HG02852 (cell line): ENCODE measurements around the gene SLAIN1.
"Not testable (repeated sequence)": the region's sequence is repeated elsewhere in the genome, so short reads cannot be mapped to it uniquely, and the experiment has no call there.

Source experiments
- ATAC-seq: cut with Tn5 transposase; IDR thresholded peaks from one replicate; pipeline ENCODE4 v1.9.1; 2021; ENCODE audit warnings: mild to moderate bottlenecking, moderate library complexity; ENCODE audit not compliant: unreplicated experiment

SLAIN1 gene

GRCh38 chr13:77697217-77698103 lies at the start of gene SLAIN1:
SLAIN1 (plus strand) TSS chr13:77697687; CDS start chr13:77697914, 227 bp downstream.
- peak; percentile 72 for ATAC-seq

- no peak for ATAC-seq
These were observed 47.1 kb upstream of the SLAIN1 start for GRCh38 chr13:77650409-77650808.

DNA sequence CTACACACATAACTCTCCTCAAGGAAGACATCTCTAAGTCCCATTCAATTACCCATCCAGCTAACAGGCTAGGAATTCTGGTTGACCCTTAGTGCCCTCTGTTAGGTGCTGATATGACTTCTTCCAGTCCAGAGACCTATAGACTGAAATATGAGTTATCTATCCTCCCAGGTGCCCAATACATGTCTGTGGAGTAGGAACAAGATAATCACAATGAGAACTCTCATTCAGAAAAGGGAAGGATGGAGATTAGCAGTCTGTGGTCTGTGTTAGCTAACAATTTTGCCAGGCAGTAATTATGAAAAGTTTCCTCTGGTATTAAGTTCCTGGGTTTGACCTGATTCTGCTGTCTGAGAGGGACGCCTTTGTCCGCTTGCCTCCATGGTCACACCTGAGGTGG lies 44.2 kb upstream of the SLAIN1 start:
- no peak for ATAC-seq

DNA sequence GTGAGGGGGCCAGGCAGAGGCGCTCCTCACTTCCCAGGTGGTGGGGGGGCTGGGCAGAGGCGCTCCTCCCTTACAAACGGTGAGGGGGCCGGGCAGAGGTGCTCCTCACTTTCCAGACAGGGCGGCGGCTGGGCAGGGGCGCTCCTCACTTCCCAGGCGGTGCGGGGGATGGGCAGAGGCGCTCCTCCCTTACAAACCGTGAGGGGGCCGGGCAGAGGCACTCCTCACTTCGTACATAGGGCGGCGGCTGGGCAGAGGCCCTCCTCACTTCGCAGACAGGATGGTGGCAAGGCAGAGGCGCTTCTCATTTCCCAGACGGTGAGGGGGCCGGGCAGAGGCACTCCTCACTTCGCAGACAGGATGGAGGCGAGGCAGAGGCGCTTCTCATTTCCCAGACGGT lies 37.5 kb upstream of the SLAIN1 start:
- not testable (repeated sequence) for ATAC-seq

GRCh38 chr13:77660841-77661250 lies 36.6 kb upstream of the SLAIN1 start:
- no peak for ATAC-seq

GRCh38 chr13:77662301-77662700 lies 35.2 kb upstream of the SLAIN1 start:
- ATAC-seq, result not testable (repeated sequence)

DNA sequence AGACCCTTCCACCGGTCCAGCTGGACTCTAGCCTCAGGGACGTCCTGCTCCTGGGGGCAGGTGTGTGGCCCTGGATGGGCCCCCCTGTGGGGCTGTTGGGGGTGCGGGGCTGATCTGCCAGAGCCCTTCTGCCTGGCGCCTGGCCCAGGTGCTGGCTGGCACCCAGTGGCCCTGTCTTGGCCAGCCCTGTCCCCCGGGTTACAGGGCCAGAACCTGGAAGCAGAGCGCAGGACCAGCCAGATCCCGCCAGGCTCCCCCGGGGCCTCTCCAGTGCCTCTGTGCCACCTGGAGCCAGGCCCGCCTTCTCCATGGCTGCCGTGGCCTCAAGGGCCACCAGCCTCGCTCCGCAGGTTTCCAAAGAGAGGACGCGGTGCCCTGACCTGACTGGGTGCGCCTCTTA lies 34.7 kb upstream of the SLAIN1 start:
- not testable (repeated sequence) for ATAC-seq

DNA sequence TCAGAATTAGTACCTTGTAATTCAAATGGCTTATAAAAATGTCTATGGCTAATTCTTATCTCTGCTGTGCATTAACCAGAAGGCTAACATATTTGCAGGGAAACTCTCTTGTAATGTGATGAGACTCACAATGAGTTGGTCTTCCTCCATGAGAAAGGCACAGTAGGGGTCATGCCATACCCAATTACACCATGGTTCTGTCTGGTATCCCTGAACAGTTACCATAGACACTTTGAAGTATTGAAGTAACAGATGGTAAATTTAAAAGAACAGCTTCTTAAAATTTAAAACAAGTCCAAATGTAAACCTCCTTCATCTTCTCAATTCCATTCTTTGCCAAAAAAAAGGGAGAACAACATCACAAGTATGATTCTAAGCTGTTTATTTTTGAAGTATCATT lies 22.6 kb upstream of the SLAIN1 start:
- no peak for ATAC-seq

GRCh38 chr13:77678691-77679235 lies 18.7 kb upstream of the SLAIN1 start:
- no peak for ATAC-seq

GRCh38 chr13:77687799-77688198 lies 9.7 kb upstream of the SLAIN1 start:
- no peak for ATAC-seq

DNA sequence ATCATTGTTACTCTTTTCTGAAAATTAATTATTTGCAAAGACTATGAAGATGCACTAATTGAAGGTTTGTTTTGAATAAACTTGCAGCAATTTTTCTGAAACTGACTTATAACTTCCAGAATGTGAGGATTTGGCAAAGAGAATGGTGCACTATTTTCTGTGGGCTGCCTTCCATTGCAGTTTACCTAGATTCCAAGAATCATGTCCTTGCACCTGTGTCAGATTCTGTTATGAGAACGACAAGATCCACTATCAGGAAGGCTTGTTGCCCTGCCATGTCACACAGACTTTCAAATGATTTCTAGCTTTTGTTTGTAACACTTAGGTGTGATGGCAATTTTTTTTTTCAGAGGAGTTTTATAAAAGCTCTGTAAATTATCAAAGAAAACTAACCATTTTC lies 5.6 kb upstream of the SLAIN1 start:
- ATAC-seq, result no peak

DNA sequence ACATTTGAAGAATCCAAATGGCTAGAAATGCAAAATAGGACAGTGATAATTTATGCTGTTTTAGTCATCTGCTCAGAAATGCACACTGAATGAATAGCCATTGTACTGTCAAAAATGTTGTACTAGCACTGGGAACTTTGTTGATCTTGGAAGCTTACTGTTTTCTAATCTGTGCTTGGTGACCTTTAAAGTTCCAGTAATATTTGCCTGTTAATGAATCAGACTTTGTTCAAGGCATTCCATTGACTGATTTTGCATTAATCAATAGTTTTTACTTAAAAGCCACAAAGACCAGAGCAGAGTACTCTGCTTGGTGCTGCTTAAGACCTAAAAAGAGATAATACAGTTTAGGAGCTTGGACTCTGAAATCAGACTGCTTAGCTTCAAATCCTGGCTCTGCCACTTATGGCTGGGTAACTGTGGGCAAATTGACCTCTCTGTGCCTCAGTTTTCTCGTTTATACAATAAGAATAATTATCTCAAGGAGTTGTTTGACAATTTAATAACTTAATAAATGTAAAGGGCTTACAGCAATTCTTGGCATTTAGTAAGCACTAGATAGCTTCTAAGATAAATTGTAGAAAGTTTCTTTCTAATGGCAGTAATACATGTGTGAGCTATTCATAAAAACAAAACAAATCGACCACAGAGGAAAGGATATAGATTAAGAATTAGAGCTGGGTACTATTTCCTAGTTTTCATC lies 4.6 kb upstream of the SLAIN1 start:
- ATAC-seq, result no peak

DNA sequence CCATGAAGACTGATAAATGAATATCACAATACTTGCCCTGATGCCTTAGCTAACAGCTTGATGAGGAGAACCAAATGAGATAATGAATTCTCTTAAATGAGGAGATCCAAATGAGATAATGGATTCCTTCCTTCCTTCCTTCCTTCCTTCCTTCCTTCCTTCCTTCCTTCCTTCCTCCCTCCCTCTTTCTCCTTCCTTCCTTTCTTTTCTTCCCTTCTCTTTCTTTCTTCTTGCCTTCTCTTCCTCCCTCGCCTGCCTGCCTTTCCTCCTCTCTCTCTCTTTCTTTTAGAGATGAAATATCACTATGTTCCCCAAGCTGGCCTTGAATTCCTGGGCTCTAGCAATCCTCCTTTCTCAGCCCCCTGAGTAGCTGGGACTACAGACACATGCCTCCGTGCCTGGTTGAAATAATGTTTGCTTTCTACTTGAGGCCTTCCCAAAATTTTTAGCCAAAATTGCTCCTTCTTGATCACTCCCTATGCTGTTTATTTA lies 4.0 kb upstream of the SLAIN1 start:
- no peak for ATAC-seq

DNA sequence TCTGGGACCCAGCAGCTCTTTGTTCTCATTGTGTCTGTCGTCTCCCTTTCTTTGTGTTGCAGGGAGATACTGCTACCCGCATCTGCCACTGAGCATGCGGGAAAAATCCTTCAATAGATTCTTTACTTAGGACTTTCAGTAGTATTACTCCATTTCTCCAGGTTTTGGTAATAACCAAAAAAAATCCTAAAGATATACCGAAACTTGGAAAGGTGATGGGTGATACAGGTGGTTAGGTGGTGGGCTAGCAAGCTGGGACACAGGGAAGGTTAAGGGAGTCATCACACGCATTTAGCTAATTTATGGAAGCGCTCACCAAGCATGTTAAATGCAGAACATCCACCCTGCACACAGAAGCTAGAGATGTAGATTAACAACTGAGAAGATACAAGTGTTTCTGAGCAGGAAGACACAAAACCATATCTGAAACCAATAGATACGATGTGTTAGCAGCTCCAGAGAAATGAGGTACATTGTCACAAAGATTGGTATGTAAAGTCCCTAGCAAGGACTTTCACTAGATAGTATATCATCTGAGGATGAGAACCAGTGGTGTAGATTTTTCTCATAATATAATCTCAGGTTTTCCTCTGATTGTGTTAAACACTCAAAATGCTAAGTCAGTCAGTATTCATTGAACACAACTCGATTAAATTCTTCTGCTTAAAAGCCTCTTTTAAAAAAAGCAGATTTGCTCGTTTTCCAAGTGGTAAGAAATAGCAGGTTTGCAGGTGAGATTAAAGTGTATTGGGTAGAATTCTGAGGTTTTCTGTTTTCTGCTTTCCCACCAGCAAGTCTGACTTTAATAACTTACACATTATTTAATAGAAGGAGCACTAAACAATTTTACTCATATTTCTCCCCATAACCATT lies 1.2 kb upstream of the SLAIN1 start:
- ATAC-seq, result no peak

DNA sequence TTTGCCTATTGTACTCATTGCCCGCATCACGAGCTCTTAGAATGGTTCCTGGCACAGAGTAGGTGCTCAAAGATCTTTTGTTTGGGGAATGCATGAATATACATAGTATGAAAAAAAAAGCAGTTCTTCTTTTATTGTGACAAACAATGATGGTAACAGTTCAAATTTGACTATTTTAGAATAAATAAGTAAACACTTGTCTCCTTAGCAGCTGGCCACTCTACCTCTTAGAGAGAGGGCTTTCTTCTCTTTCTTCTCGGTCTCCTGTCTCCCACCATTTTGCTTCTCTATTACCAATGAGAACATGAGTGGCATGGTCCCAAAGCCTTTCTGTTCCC lies 639 bp upstream of the SLAIN1 start:
- ATAC-seq, result peak; percentile 0

DNA sequence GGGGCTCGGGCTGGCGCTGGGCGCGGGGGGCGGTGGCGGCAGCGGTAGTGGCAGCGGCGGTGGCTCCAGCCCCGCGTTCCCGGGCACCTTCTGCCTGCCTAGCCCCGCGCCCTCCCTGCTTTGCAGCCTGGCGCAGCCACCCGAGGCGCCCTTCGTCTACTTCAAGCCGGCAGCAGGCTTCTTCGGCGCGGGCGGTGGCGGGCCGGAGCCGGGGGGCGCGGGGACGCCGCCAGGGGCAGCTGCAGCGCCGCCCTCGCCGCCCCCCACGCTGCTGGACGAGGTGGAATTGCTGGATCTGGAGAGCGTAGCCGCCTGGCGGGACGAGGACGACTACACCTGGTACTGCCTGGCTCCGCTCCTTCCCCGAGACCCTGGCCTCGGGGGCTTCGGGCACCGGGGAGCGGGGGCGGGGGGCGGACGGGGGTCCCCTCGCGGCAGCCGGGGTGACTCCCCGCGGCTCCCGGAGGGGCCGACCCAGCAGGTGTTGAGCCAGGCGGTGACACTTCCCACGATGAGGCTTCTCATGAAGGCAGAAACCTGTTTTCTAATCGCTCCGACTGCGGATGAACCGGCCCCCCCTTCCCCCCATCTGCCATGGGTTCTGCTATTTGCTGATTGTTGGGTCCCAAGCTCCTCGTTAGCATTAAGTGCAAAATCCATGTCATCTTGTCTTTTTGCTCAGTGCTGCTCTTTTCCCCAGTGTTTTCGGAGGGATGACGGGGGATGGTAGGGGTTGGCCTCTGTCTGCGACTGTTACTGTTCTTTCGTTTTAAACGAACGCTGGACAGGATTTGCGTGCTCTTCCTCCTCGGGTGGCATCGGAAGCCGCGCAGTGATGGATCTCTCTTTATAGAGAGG lies 943 bp downstream of the SLAIN1 start:
- peak; percentile 22 for ATAC-seq

DNA sequence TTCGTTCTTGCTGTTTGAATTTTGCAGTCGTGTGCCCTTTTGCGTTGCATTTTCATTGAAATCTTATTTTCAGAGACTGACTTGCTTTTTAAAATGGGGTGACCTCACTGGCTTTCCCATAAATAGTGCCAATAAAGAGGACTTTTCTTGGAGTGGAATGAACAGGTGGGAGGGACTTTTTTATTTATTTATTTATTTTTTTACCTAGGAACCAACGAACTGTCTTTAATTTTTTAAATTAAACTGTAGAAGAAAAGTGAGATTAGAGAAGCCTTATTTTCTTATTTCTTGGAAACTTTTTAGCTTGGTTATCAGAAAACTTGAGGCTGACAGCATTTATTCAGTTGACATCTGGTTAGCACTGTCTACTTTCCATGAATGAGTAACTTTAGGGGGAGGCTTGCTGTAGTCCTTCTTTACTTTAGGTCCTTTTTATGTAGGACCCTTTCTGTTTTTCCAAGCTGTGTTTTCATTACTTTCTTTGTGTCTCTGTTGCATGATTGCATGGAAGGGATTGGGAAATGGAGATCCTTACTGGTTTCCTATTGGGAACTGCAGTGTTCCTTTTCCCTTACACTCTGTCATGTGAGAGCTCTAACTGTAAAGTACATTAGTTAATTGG lies 1.7 kb downstream of the SLAIN1 start:
- ATAC-seq, result no peak

- ATAC-seq, result no peak
These were observed 3.8 kb downstream of the SLAIN1 start for GRCh38 chr13:77701305-77701704.

DNA sequence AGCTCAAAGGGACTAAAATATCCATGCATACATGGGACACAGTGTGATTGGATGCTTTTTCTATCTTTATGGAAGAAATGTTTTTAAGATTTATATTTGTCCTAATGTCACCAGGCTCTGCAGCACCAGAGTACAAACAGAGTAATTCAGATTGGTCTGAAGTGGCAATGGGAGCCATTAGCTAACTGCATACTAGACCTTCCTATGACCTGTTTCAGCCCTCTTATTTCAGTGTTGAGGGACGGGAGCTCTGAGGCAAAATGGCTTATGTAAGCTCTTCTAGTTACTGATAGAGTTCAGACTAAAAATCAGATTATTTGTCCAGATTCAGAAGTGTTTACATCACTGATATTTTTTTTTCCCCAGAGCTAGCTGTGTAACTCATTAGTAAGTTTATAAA lies 4.9 kb downstream of the SLAIN1 start:
- no peak for ATAC-seq
